Endothelial cell of umbilical vein (primary cell): ENCODE data around the gene UNKL. TPM values are rescaled to one million over a fixed set of nuclear protein-coding genes. Genes with fewer than 3 reads are reported as not detected.

Source experiments
- BruUV-seq: library from RNA; stranded (reverse); fragments of 400-500 nt; replicated peaks from 2 replicates; lab custom pipeline; 2021; lab: Mats Ljungman, UMichigan
- CTCF ChIA-PET: fragments of 300-600, 350-600 bp; sonication (Branson Sonifier 250); formaldehyde crosslinking; loops from one replicate; lab custom pipeline; 2021; ENCODE audit warnings: antibody characterized with exemption, inconsistent platforms; lab: Charles Lee
- POLR2A ChIA-PET: fragments of 300-600, 350-600 bp; sonication (Branson Sonifier 250); formaldehyde crosslinking; loops from one replicate; lab custom pipeline; 2021; ENCODE audit warnings: antibody characterized with exemption, inconsistent platforms; lab: Charles Lee
- DNase-seq: peaks from one replicate; pipeline ENCODE4 v3.0.0-alpha.2; 2011; ENCODE audit warnings: low read depth, low spot score
- FAIRE-seq: peaks from 2 replicates; lab custom pipeline; 2011; peaks lifted over from hg19 to GRCh38; lab: Jason Lieb, UNC
- H2AFZ ChIP-seq: 2 replicates; pipeline ENCODE4 v1.6.0; 2012; ENCODE audit warnings: low read depth, low read length, control low read depth, inconsistent platforms
- H3K27ac ChIP-seq: 2 replicates; pipeline ENCODE4 v1.5.1; 2011; ENCODE audit warnings: low read depth, mild to moderate bottlenecking, control low read depth, low read length, moderate library complexity; ENCODE audit not compliant: insufficient read depth
- H3K27me3 ChIP-seq, 2 experiments: 2 replicates each; pipeline versions ENCODE4 v1.6.0 to v1.6.1; 2011; ENCODE audit warnings: low read length in 2 of 2, mixed read lengths in 1 of 2; ENCODE audit not compliant: control insufficient read depth in 2 of 2, insufficient read depth in 2 of 2
- H3K36me3 ChIP-seq, 2 experiments: 2 replicates in 1 of 2; 3 replicates in 1 of 2; pipeline ENCODE4 v1.5.1; 2011; ENCODE audit warnings: low read length in 2 of 2, mild to moderate bottlenecking in 1 of 2, moderate library complexity in 1 of 2; ENCODE audit not compliant: control insufficient read depth in 2 of 2, insufficient read depth in 2 of 2; ENCODE audit errors: extremely low read depth in 1 of 2
- H3K4me1 ChIP-seq: 3 replicates; pipeline ENCODE4 v1.5.1; 2011; ENCODE audit warnings: mild to moderate bottlenecking, low read length; ENCODE audit not compliant: control insufficient read depth, insufficient read depth; ENCODE audit errors: extremely low read depth
- H3K4me2 ChIP-seq: 2 replicates; pipeline ENCODE4 v1.6.1; 2011; ENCODE audit warnings: low read length, control low read depth, mixed read lengths; ENCODE audit not compliant: insufficient read depth
- H3K4me3 ChIP-seq, 3 experiments: fragments of 200-600 bp in 1 of 3; sonication (generic), shearing (Covaris generic) in 1 of 3; replicated peaks in 1 of 3; 2 replicates each; pipeline ENCODE4 v1.5.1; 2011 to 2016; ENCODE audit warnings: control low read depth in 3 of 3, low read length in 3 of 3, mild to moderate bottlenecking in 2 of 3, inconsistent platforms in 1 of 3, low read depth in 1 of 3, moderate library complexity in 1 of 3; ENCODE audit not compliant: insufficient read depth in 1 of 3
- H3K79me2 ChIP-seq: 2 replicates; pipeline ENCODE4 v1.6.0; 2012; ENCODE audit warnings: low read length, inconsistent platforms; ENCODE audit not compliant: control insufficient read depth, insufficient read depth
- H3K9ac ChIP-seq: replicated peaks from 2 replicates; pipeline ENCODE3; 2011; ENCODE audit warnings: low read length, control low read depth; ENCODE audit not compliant: insufficient read depth; ENCODE audit errors: extremely low read depth
- H3K9me1 ChIP-seq: replicated peaks from 3 replicates; pipeline ENCODE4 v1.6.0; 2011; ENCODE audit warnings: mild to moderate bottlenecking, low read length; ENCODE audit not compliant: control insufficient read depth, insufficient read depth; ENCODE audit errors: extremely low read depth
- H3K9me3 ChIP-seq: replicated peaks from 2 replicates; pipeline ENCODE4 v1.5.1; 2012; ENCODE audit warnings: low read length, inconsistent platforms; ENCODE audit not compliant: control insufficient read depth, insufficient read depth
- H4K20me1 ChIP-seq: replicated peaks from 2 replicates; pipeline ENCODE3; 2011; ENCODE audit warnings: mild to moderate bottlenecking, low read length; ENCODE audit not compliant: control insufficient read depth, insufficient read depth; ENCODE audit errors: extremely low read depth
- CTCF ChIP-seq, 2 donors: IDR thresholded peaks; 1 replicate in 1 of 2; 2 replicates in 1 of 2; pipeline ENCODE4 v1.5.1; 2011; ENCODE audit warnings: low read length in 2 of 2, mild to moderate bottlenecking in 2 of 2, moderate library complexity in 2 of 2, control low read depth in 1 of 2, inconsistent platforms in 1 of 2, low read depth in 1 of 2; ENCODE audit not compliant: insufficient read depth in 1 of 2; ENCODE audit errors: extremely low read depth in 1 of 2
- EZH2 ChIP-seq: IDR thresholded peaks from 2 replicates; pipeline ENCODE4 v1.6.1; 2012; ENCODE audit warnings: borderline replicate concordance, low read depth, mild to moderate bottlenecking, moderate library complexity, low read length, inconsistent platforms; ENCODE audit not compliant: severe bottlenecking
- FOS ChIP-seq: IDR thresholded peaks from 2 replicates; pipeline ENCODE4 v1.6.1; 2011; ENCODE audit warnings: mild to moderate bottlenecking, low read length, moderate library complexity, borderline replicate concordance; ENCODE audit not compliant: insufficient read depth
- GATA2 ChIP-seq: IDR thresholded peaks from 2 replicates; pipeline ENCODE4 v1.7.0; 2011; ENCODE audit warnings: low read depth, mild to moderate bottlenecking, moderate library complexity, mixed read lengths, low read length; ENCODE audit not compliant: insufficient read length, insufficient read depth
- JUN ChIP-seq: IDR thresholded peaks from 2 replicates; pipeline ENCODE4 v1.6.1; 2011; ENCODE audit warnings: borderline replicate concordance, low read depth; ENCODE audit not compliant: insufficient read length, insufficient read depth
- MAX ChIP-seq: IDR thresholded peaks from 2 replicates; pipeline ENCODE4 v1.6.1; 2011; ENCODE audit not compliant: insufficient read depth, insufficient read length
- MYC ChIP-seq: IDR thresholded peaks from one replicate; pipeline ENCODE4 v1.6.1; 2011; ENCODE audit warnings: mild to moderate bottlenecking, low read depth, low read length
- POLR2A ChIP-seq: IDR thresholded peaks from 2 replicates; pipeline ENCODE4 v1.6.1; 2012; ENCODE audit warnings: low read depth, mild to moderate bottlenecking, control low read depth, low read length
- POLR2AphosphoS5 ChIP-seq: IDR thresholded peaks from 2 replicates; pipeline ENCODE4 v1.6.1; 2012; ENCODE audit warnings: low read depth, mild to moderate bottlenecking, control low read depth, low read length, moderate library complexity; ENCODE audit not compliant: insufficient read depth
- dilution Hi-C: fragments of 300-500 bp; cut with MboI; formaldehyde crosslinking; loops from one replicate; pipeline ENCODE4 v1.15.0; 2019; ENCODE audit warnings: low sequenced_read_pairs; ENCODE audit not compliant: extremely low pct_ligation_motif_present
- intact Hi-C: fragments of 100-400 bp; cut with micrococcal nuclease; formaldehyde crosslinking; loops from one replicate; pipeline ENCODE4 v1.10.0; 2022
- polyA plus RNA-seq, 4 experiments: library from polyadenylated mRNA; depleted of rRNA in 3 of 4; stranded (reverse) in 3 of 4; unstranded in 1 of 4; fragments of >200 nt; gene quantifications; 2 replicates each; pipeline versions ENCODE4 v1.2.1 to v1.2.3, GENCODE V29; 2011 to 2012; ENCODE audit warnings: missing spikeins in 1 of 4
- total RNA-seq: library from RNA; stranded (reverse); gene quantifications from 2 replicates; pipeline ENCODE4 v1.2.3, GENCODE V29; 2021

UNKL gene
- total and polyA plus RNA-seq, 2 donors (not counting 3 experiments of a cell fraction or from before 2014, with no cell fraction given), result 17.1 to 32.8 TPM

DNA sequence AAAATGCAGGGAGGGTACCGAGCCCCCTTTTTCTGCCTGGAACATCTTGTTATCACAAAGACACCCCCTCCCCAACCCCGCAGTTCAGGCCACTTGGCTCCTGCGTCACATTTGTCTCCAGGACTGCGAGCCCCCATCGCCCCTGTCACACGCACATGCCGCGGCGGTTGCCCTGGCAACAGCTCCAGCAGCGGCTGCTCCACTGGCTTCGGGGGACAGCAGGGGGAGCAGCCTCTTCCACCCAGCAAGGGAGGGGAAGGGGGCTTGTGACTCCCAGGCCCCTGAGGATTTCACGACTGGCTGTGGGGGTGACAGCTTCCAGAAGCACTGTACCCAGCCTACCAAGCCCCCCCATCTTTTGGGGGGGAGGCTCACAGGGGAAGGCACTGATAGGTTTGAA, 78.5 kb downstream of the UNKL start:
- Histone ChIP-seq H3K27ac (no peak overlapping the region), H3K9ac (no peak overlapping the region), H3K27me3 (peaks cover 35 to 44% of the 10 kb centered on the region in 2 experiments), H2AFZ (no peak overlapping the region), H3K4me3 (no peak overlapping the region), H3K4me2 (no peak overlapping the region), H3K4me1 (peaks cover 12% of the 10 kb centered on the region), H3K79me2 (no peaks in the 10 kb centered on the region), H3K9me3 (no peaks in the 10 kb centered on the region), H4K20me1 (no peaks in the 10 kb centered on the region), H3K9me1 (no peaks in the 10 kb centered on the region), H3K36me3 (no peaks in the 10 kb centered on the region)
- BruUV-seq, result no TSS peak
- dilution Hi-C loops (no loop called here), intact Hi-C loops (no loop called here)
- TF ChIP-seq CTCF (IDR thresholded peaks at IDR 0.05; ENCODE audit: extremely low read depth in 1 of 2, insufficient read depth in 1 of 2, low read depth in 1 of 2, low read length in 2 of 2) (no peak), MYC (no peak), POLR2A (no peak), FOS (no peak), MAX (no peak), EZH2 (no peak), JUN (no peak), GATA2 (no peak), POLR2AphosphoS5 (no peak)
- CTCF ChIA-PET, result interaction anchor here (0.6 to 1.3 kb wide), 3 partner anchors 9 to 52 kb away, joined by 3 read pairs; no protein-coding TSS in a partner anchor
- POLR2A ChIA-PET, result no interaction called here
- DNase-seq (no peak), FAIRE-seq (no peak)
